GM19397 (cell line): ENCODE measurements around the gene LINC00632.

ENCODE experiments used
- ATAC-seq: cut with Tn5 transposase; IDR thresholded peaks from one replicate; pipeline ENCODE4 v1.9.1; 2021; ENCODE audit warnings: mild to moderate bottlenecking, moderate library complexity; ENCODE audit not compliant: unreplicated experiment

LINC00632 gene

DNA sequence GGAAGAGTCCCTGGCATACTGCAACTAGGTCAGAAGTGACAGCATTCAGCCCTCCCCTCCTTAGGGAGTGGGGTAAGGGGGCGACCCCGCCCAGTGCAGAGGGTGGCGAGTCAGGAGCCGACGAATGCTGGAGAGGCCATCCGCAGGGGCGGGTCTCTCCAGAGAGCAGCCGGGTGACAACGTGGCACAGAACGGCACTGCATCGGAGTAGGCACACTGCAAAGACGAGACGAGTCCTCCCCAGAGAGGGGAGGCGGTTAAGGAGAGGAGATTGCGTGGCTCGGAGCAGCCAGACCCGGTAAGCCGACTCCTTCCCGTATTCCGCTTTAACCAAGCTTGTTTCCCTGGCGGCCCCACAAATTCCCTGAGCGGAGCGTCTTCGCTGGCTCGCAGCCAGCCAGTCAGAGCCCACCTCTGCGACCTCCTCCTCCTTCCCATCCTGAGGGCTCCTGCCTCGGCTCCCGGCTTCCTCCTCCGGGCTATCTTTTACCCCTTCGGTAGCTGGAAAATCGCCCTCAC, 54.9 kb downstream of the LINC00632 start:
- no peak for ATAC-seq

DNA sequence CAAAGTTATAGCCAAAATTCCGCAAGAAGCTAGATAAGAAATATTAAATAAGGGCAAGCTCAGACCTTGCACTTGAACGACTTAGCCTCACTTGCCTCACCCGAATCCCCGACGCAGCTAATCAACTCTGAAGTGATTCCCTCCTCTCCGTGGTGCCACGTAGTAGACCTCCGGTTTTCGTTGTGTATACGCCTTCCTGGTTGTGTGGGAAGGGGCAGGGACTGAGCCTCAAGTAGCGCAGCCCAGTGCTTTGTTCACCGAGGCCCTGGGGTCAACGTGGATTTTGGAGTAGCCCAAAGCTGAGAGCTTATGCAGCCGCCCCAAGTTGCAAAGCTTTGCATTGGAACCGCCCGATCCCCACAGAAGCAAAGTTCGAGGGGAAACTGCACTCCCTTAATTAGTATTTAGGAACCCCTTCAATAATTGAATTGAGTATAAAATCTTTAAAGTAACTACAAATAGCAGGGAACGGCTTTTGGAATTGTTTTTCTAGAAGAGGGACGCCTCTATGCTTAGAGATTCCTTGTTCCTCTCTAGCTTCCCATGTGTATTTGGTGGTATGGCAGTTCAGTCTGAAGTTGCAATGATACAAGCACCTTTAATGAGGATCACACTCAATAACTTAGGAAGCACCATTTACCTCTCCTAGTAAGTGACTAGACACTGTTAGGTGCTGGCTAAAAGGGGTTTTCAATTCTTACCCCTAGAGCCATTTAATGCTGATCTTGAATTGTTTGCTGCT, 55.7 kb downstream of the LINC00632 start:
- ATAC-seq: no peak

DNA sequence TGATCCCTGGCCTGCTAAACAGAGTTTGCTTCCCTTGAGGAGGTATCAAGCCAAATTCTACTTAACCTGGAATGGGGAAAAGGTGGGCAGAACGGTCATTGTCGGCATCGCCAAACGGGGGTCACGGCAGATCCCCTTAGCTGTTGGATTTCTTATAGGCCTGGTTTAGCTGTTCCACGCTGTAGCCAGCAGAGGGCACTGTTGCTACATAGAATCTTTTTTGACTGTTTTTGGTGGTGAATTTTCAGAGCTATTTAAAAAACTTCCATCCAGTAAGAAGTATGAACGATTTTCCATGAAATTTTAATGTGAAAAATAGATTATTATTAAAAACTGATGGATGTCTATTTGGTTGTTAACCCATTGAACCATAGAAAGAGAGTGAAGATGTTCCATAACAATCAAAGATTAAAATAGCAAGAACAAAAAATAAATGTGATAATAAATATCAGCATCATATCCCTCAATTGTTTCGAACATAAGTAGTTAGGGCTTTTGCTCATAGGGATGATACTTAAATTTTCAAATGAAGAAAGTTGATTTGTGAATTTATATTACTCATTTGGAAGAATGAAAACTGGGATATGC, 56.6 kb downstream of the LINC00632 start:
- no peak for ATAC-seq

DNA sequence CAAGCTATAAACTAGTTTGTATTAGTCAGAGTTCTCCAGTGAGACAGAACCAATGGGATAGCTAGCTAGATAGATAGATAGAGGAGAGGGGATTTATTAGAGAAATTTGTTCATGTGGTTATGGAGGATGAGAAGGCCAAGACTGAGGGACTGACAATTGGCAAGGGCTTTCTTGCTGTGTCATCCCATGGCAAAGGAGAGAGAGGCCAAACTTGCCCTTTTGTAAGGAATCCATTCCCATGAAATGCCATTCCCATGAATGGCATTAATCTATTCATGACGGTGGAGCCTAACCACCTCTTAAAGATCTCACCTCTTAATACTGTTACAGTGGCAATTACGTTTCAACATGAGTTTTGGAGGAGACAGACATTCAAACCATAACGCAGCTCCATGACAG, 58.1 kb downstream of the LINC00632 start:
- ATAC-seq: no peak

DNA sequence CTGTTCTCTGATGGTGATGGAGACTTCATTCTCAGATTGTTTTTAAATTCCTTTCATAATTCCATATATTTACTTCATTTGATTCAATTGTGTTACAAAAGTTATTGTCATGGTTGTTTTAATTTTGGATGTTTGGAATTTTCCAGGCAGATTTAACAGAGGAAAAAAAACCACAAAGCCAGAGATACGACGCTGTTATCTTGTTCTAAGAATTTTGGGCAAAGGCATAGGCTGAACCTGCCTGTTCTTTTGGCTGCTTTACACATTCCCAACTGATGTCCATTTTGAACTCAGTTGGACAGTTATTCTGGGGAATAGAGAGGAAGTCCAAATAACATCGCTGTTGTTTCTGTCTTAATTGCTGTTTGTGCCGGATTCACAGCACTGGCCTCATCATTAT, 65.7 kb downstream of the LINC00632 start:
- no peak for ATAC-seq

DNA sequence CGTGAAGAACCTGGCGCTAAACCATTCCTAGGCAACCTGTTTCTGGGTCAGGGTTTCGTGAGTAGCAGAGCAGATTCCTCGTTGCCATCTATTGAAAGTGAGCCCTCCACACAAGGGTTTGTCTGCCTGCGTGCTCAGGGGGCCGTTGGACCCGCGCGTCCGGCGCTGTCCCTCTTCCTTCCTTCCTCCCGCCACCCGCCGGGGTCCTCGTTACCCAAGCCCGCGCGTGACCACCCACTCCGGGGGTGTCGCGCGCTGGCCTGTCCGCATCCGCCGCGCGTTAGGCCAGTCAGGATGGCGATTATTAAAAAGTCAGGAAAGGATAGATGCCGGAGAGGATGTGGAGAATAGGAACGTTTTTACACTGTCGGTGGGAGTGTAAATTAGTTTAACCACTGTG, 66.8 kb downstream of the LINC00632 start:
- no peak for ATAC-seq

DNA sequence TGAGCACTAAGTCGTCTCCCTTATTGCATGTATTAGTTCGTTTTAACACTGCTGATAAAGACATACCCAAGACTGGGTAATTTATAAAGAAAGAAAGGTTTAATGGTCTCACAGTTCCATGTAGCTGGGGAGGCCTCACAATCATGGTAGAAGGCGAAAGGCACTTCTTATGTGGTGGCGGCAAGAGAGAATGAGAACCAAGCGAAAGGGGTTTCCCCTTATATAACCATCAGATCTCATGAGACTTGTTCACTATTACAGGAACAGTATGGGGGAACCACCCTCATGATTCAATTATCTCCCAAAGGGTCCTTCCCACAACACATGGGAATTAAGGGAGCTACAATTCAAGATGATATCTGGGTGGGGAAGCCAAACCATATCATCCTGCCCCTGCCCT, 85.1 kb downstream of the LINC00632 start:
- ATAC-seq: no peak

DNA sequence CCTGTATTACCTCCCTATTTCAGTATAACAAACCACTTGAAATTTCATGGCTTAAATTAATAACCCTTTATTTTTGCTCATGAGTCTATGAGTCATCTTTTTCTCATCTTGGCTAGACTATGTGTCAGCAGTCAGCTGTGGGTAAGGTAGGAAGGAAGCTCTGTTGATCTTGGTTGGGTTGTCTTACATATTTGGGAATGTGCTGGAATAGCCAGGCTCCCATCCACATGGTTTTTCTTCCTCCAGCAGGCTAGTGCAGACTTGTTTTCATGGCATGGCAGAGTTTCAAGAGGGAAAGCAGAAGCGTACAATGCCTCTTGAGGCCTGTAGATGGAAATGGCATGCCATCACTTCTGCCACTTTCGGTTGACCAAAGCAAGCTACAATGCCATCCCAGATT, 89.7 kb downstream of the LINC00632 start:
- ATAC-seq: no peak

DNA sequence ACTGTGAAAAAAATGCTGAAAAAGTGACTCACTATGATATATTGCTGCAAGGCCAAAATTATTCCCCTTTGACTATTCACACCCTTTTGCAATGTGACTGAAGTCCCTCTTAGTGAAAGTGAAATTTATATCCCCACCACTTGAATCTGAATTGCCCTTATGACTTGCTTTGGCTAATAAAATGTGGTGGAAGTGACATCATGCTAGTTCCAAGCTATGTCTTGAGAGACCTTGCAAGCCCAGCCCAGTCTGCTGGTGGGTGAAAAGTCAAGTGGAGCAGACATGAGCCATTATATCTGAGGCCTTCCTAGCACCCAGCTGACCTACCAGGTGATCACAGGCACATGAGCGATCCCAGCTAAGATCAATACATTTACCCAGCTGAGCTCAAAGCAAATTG, 94.7 kb downstream of the LINC00632 start:
- no peak for ATAC-seq

DNA sequence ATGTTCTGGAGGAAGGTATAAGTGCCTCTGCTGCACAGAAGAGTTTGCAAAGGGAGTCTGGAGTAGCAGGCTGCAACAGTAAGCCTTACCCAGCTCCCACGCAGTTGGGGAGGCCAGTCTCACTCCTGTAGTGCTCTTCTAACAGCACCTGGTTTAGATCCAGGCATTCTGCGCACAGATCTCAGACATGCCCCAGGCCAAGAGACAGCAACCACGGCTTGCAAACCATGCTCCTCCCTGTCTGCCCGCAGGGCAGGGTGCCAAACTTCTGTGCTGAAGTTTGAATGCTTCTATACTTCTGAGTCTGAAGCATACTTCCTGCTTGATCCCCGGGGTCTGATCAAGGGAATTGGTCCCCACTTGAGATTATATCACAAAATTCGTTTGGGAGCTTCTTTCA, 106.3 kb downstream of the LINC00632 start:
- ATAC-seq: no peak

DNA sequence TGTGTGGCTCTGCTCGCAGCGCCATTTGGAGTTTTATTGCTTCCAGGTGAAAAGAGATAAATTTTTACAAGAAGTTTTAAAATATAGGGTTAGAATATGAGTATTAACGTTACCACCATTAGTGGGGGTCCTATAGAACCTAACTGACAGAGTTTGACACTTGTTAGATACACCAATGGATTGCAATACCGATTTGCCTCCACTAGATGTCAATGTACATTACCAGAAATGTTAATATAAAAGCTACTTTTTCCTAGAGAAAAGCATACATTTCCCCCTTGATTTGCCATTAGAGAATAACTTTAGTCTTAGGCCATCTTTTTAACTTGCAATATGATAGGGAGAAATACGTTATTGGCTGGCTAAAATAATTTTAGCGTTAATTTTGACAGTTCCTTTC, 108.4 kb downstream of the LINC00632 start:
- no peak for ATAC-seq

DNA sequence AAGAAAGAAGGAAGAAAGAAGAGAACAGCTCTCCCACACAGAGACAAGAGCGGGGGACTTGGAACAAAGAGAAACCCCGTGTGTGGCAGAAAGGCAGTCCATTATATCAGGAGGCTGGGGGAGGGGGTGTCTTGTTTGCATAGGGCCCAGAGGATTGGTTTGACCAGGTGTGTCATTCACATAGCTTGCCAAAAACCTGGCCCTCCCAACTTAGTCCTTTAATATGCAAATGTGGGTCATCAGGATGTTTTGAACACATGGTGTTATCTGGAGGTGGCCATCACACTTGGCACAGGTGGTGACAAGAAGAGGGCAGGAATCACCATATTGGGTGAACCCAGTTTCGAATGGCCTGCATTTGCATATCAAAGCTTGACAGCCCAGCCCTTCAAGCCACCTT, 111.7 kb downstream of the LINC00632 start:
- no peak for ATAC-seq

DNA sequence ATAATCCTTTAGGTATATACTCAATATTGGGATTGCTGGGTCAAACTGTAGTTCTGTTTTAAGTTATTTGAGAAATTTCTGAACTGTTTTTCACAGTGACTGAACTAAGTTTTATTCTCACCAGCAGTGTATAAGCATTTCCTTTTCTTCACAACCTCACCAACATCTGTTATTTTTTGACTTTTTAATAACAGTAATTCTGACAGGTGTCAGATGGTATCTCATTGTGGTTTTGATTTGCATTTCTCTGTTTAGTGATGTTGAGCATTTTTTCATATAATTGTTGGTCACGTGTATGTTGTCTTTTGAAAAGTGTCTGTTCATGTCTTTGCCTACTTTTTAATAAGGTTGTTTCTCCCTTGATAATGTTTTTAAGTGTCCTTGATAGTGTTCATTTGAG, 112.6 kb downstream of the LINC00632 start:
- ATAC-seq: no peak

DNA sequence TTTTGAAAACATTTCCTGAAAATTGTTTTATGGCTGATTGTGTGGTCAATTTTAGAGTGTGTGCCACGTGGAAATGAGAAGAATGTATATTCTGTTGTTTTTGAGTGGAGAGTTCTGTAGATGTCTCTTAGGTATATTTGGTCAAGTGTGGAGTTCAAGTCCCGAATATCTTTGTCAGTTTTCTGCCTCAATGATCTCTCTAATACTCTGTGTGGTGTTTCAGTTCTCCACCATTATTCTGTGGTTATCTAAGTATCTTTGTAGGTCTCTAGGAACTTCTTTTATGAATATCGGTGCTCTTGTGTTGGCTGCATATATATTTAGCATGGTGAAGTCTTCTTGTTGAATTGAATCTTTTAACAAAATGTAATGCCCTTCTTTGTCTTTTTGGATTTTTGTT, 113.3 kb downstream of the LINC00632 start:
- no peak for ATAC-seq

DNA sequence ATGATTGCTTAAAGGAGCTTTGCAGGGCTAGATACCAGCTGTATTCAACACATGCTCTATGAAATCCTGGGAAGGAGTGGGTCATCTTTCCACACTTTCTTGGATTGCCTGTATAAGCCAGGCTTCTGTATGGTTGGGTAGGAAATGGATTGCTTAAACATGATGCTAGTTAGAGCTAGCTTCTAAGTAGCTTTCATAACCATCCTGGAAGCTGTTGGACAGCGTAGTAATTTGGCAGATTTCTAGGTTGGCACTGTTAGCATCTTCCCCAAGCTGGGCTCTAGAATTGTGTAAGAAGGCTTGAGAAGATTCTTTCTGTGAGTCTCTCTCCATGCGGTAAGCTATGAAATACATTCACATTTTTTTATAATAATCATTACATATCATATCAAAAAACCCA, 127.3 kb downstream of the LINC00632 start:
- no peak for ATAC-seq
